ENCODE data around the gene DEGS1. TPM values are rescaled to one million over a fixed set of nuclear protein-coding genes. Genes with fewer than 3 reads are reported as not detected.
A peak's percentile ranks its signal among the peaks of the same experiment; 100 is the strongest.
"Not testable (repeated sequence)": the region's sequence is repeated elsewhere in the genome, so short reads cannot be mapped to it uniquely, and the experiment has no call there.

Gene DEGS1
- total RNA-seq, 1 experiment from 2014 or later, result 39.2 TPM

DNA sequence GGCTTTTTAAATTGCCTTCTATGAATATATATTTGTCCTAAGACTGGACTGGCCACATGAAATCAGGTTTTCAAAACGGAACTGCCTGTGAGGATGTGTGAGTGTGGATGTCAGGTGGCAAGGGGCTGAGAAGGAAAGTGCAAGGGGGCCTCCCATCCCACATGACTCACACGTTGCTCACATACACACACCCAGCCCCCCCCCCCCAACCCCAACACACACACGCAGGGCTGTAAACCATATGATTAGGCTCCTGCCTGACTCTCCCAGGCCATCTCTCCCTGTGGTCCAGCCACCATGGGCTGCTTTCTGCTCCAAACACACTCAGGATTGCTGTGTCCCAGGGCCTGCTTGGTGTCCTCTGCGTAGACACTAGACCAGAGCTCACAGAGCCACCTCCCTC lies 22.4 kb downstream of the DEGS1 start:
- Histone ChIP-seq H3K36me3 (ENCODE audit: control insufficient read depth, insufficient read depth, low read length) (no peaks in the 10 kb centered on the region), H3K4me1 (peaks cover 23% of the 10 kb centered on the region), H3K4me3 (ENCODE audit: low read depth, low read length) (no peak overlapping the region), H3K9me3 (no peaks in the 10 kb centered on the region), H3K27me3 (replicated peaks; ENCODE audit: control insufficient read depth, insufficient read depth, low read length) (no peaks in the 10 kb centered on the region)
- ChIA-PET POLR2A (interaction anchor here (0.5 to 1.3 kb wide), 4 partner anchors 8 to 212 kb away, joined by 3 read pairs; no protein-coding TSS in a partner anchor), CTCF (interaction anchor here (1.0 kb wide), 1 partner anchor 89 kb away, joined by 4 read pairs; no protein-coding TSS in a partner anchor)
- DNase-seq, result no peak
- Mint-ChIP-seq H3K4me1 (ENCODE audit: low read depth, unreplicated experiment) (peaks cover 16% of the 10 kb centered on the region), H3K4me3 (ENCODE audit: unreplicated experiment) (peak overlapping the region; percentile 56), H3K27me3 (ENCODE audit: insufficient read depth, unreplicated experiment) (no peaks in the 10 kb centered on the region), H3K9me3 (ENCODE audit: unreplicated experiment) (no peaks in the 10 kb centered on the region), H3K36me3 (ENCODE audit: insufficient read depth, unreplicated experiment) (no peaks in the 10 kb centered on the region), H3K27ac (ENCODE audit: unreplicated experiment) (peak overlapping the region; percentile 92)
- intact Hi-C loops (cut with micrococcal nuclease; ENCODE audit: unreplicated experiment), result no loop called here
- TF ChIP-seq, protein P1, sequence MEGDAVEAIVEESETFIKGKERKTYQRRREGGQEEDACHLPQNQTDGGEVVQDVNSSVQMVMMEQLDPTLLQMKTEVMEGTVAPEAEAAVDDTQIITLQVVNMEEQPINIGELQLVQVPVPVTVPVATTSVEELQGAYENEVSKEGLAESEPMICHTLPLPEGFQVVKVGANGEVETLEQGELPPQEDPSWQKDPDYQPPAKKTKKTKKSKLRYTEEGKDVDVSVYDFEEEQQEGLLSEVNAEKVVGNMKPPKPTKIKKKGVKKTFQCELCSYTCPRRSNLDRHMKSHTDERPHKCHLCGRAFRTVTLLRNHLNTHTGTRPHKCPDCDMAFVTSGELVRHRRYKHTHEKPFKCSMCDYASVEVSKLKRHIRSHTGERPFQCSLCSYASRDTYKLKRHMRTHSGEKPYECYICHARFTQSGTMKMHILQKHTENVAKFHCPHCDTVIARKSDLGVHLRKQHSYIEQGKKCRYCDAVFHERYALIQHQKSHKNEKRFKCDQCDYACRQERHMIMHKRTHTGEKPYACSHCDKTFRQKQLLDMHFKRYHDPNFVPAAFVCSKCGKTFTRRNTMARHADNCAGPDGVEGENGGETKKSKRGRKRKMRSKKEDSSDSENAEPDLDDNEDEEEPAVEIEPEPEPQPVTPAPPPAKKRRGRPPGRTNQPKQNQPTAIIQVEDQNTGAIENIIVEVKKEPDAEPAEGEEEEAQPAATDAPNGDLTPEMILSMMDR (IDR thresholded peaks at IDR 0.05; ENCODE audit: insufficient read depth in 1 of 2, low read depth in 1 of 2, low read length in 1 of 2, severe bottlenecking in 1 of 2, unreplicated experiment in 1 of 2), result no peak
- no TSS peak for BruUV-seq (replicated peaks)

DNA sequence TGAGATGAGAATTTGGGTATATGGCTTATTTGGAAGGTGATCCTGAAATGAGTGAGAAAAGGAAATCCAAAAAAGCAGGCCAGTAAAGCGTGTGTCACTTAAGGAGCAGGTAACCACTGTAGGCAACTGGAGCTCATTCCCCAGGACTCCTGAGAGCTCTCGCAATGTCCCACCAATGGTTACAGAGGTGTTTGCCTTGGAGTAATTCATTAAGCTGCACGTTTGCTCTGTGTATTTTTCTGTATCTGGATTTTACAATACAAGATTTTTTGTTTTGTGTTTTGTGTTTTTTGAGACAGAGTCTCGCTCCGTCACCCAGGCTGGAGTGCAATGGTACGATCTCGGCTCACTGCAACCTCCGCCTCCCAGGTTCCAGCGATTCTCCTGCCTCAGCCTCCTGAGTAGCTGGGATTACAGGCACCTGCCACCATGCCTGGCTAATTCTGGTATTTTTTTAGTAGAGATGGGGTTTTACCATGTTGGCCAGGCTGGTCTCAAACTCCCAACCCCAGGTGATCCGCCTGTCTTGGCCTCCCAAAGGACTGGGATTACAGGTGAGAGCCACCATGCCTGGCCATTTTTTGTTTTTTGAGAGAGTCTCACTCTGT lies 23.0 kb downstream of the DEGS1 start:
- Mint-ChIP-seq H3K4me3 (ENCODE audit: unreplicated experiment) (peak overlapping the region; percentile 56), H3K27ac (ENCODE audit: unreplicated experiment) (peak overlapping the region; percentile 92), H3K4me1 (ENCODE audit: low read depth, unreplicated experiment) (peaks cover 21% of the 10 kb centered on the region)
- H3K9me3 ChIP-seq; H3K9me3 Mint-ChIP-seq (ENCODE audit: unreplicated experiment); BruUV-seq (replicated peaks); H3K27me3 ChIP-seq (replicated peaks; ENCODE audit: control insufficient read depth, insufficient read depth, low read length); H3K4me3 ChIP-seq (ENCODE audit: low read depth, low read length); H3K27me3 Mint-ChIP-seq (ENCODE audit: insufficient read depth, unreplicated experiment); H3K36me3 ChIP-seq (ENCODE audit: control insufficient read depth, insufficient read depth, low read length); intact Hi-C loops (cut with micrococcal nuclease; ENCODE audit: unreplicated experiment); H3K36me3 Mint-ChIP-seq (ENCODE audit: insufficient read depth, unreplicated experiment): not testable (repeated sequence)
- peaks cover 28% of the 10 kb centered on the region for H3K4me1 ChIP-seq
- DNase-seq, result peak in 1 of 2 experiments; percentile 34
- POLR2A ChIA-PET, result interaction anchor here (0.5 to 1.3 kb wide), 4 partner anchors 8 to 212 kb away, joined by 3 read pairs; no protein-coding TSS in a partner anchor
- CTCF ChIA-PET, result interaction anchor here (0.5 to 1.0 kb wide), 2 partner anchors 9 to 90 kb away, joined by 3 to 4 read pairs; no protein-coding TSS in a partner anchor

DNA sequence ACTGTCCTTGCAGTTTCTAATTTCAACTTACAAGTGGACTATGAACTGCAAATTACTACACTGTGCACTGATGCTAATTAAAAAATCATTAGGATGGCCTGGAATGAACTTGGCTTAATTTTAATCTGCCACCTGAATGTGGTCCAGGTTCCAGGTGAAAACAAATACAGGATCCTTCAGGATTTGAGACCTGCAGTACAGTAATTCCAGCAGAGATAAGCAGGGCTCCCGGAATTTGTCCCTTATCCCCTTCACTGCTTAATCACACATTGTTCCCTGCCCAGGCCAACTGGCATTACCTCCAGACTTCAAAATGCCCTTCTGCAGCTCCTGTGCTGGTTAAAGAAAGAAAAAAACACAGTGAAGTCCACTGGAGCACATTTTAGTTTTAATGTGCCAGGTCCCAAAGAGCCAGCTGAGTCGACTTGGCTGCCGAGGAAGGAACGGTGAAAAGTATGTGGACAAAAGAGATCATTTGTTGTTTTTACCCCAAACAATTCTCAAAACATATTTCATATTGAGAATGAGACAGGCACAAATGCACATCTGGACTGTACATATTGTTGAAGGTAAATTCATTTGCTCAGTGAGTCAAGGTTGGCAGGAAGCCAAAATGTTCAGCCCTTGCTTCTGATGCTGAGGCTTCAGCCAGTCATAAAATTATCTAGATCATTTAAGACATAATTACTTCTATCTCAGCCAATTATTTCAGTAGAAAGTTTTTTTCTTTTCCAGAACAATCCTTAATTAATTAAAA lies 28.3 kb downstream of the DEGS1 start:
- no peaks in the 10 kb centered on the region for H3K9me3 ChIP-seq
- H3K4me3 Mint-ChIP-seq (ENCODE audit: unreplicated experiment), result peak overlapping the region; percentile 38
- H3K27me3 Mint-ChIP-seq (ENCODE audit: insufficient read depth, unreplicated experiment), result no peaks in the 10 kb centered on the region
- intact Hi-C loops (cut with micrococcal nuclease; ENCODE audit: unreplicated experiment), result no loop called here
- ChIA-PET POLR2A (no interaction called here), CTCF (no interaction called here)
- DNase-seq, result no peak
- no peaks in the 10 kb centered on the region for H3K36me3 Mint-ChIP-seq (ENCODE audit: insufficient read depth, unreplicated experiment)
- no peaks in the 10 kb centered on the region for H3K9me3 Mint-ChIP-seq (ENCODE audit: unreplicated experiment)
- peaks cover 54% of the 10 kb centered on the region for H3K4me1 ChIP-seq
- H3K36me3 ChIP-seq (ENCODE audit: control insufficient read depth, insufficient read depth, low read length), result no peaks in the 10 kb centered on the region
- TF ChIP-seq, protein P1 (IDR thresholded peaks at IDR 0.05; ENCODE audit: insufficient read depth in 1 of 2, low read depth in 1 of 2, low read length in 1 of 2, severe bottlenecking in 1 of 2, unreplicated experiment in 1 of 2), result no peak
- peak overlapping the region; percentile 83 for H3K27ac Mint-ChIP-seq (ENCODE audit: unreplicated experiment)
- no TSS peak for BruUV-seq (replicated peaks)
- no peaks in the 10 kb centered on the region for H3K27me3 ChIP-seq (replicated peaks; ENCODE audit: control insufficient read depth, insufficient read depth, low read length)
- peaks cover 42% of the 10 kb centered on the region for H3K4me1 Mint-ChIP-seq (ENCODE audit: low read depth, unreplicated experiment)
- no peak overlapping the region for H3K4me3 ChIP-seq (ENCODE audit: low read depth, low read length)
